GM19099 (cell line): ENCODE measurements around the gene SLC25A19.

Experiments used
- POLR2A ChIP-seq: IDR thresholded peaks from 3 replicates; pipeline ENCODE4 v1.6.1; 2011; ENCODE audit warnings: low read depth; ENCODE audit not compliant: insufficient read length; ENCODE audit errors: extremely low read depth

Gene SLC25A19

DNA sequence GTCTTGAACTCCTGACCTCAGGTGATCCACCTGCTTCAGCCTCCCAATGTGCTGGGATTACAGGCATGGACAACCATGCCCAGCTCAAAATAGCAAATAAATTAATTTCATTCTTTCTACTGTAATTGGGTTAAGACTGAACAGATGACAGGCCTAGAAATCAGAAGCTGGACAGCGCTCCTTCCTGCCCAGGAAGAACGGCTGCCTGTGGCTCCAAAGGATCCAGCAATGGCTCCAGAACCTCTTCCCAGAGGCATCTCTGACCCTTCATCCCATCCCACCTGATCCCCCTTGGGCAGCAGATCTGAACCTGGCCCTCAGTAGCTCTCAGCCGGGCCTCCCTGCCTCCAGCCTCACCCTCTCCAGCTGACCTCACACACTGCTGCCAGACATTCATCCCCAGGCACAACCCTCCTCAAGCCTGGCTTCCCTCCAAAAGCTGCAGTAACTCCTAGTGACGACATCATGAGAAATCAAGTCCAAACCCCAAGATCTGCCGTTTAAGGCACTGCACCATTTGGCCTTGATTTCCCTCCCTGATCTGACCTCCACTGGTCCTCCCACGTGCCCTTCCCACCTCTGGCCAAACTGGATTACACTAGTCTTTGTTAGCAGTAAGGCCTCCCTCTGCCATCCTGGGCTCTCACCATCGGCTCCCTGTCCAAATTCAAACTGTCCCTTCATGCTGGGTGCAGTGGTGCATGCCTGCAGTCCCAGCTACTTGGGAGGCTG lies 15.1 kb downstream of the SLC25A19 start:
- no peak for TF ChIP-seq POLR2A

DNA sequence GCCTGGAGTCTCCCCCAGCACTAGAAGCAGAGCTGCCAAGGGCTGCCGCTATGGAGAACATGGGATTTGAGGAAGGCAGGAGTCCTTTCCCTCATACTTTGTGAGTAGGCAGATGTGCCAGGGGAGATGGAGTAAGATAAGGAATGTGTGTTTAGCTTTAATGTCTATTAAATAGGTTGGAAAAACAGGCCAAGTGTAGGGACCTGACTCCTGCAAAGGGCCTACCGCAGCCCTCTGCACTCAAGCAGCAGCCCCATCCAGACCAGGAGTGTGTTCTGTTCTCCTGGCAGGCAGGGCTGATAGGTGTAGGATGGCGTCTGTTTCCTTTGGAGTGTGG lies 16.4 kb downstream of the SLC25A19 start:
- no peak for TF ChIP-seq POLR2A

DNA sequence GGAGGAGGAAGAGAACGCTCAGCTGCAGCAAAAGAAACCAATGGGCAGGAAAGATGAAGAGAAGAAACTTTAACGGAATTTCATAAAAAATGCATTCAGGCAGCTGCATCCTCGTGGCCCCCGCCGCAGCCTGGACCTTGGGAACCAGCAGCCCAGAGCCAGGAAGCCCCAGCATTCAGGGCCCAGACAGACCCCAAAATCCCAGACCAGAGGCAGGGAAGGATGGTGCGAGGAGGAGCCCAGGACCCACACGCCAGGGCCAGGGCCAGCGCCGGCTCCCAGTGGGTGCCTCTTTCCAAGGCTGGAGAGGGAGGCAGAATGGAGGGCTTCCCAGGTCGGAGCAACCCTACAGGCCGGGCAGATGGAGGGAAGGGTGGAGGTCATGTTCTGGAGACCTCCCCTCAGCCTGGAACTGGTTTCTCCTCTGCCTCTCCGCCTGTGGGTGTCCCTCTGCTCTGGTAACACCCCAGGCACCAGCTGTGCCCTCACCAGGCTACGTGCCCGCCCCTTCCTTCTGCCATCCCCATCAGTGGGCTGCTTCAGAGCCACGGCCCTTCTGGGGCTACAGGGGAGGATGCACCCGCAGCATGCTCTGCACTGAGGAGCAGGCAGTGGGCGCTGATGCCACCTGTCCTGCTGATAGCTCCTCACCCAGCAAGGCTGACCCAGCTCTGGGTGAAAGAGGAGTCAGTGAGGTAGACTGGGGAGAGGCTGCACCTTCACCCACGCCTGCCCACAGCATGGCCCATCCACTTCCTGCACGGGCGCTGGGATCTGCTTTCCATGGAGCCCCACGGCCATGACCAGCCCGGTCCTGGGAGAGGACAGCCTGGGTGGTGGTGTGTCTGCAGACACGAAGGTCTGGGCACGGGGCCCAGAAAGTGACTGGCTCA lies 17.0 kb downstream of the SLC25A19 start:
- TF ChIP-seq POLR2A, result no peak

DNA sequence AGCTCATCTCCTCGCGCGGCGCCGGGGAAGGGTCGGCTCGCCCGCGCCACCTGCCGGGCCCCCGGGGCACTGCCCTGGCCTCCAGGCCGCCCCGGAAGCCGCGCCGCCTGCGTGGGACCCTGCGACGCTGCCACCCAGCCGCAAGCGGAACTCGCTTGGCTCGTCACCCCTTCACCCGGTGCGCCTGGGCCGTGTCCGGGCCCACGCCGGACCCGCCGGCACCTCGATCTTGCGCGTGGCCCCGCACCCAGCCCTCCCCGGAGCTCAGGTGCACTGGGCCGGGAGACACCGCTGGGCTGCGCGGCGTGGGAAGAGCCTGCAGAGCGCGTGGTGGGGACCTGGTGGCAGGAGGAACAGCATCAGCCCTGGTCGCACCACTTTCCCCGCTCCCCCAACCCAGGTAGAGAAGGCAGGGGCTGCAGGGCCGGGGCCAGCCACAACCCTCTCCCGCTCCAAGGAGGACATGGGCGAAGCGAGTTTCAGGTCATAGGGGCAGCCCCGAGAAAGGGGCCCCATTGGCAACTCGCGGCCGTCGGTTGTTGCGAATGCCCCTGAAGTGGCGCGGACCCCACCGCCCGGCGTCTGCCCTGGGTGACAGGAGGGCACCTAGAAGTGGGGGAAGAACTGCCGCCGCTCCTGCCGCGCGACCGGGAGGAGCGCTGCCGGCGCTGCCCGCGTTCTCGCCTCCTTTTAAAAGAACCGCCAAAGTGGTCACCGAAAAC lies 17.8 kb downstream of the SLC25A19 start:
- peak; percentile 76 for TF ChIP-seq POLR2A

DNA sequence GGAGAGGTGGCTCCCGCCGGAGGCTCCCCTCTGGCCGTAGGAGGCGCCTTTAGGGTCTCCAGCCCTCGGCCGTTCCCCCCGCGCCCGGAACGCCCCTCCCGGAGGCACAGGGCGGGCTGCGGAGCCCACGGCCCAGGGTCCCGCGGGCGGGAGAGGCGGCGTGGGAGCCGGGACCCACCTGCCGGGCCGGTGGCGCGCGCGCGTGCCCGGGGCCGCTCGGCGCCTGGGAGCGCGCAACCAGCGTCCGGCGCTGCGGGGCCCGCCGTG lies 18.3 kb downstream of the SLC25A19 start, which contains the start of gene MIF4GD:
TSS of gene MIF4GD (minus strand) at position 266 of the 267 bp plus-strand sequence. CDS start 1,036 bp downstream, outside the sequence.
- TF ChIP-seq POLR2A, result peak; percentile 74

DNA sequence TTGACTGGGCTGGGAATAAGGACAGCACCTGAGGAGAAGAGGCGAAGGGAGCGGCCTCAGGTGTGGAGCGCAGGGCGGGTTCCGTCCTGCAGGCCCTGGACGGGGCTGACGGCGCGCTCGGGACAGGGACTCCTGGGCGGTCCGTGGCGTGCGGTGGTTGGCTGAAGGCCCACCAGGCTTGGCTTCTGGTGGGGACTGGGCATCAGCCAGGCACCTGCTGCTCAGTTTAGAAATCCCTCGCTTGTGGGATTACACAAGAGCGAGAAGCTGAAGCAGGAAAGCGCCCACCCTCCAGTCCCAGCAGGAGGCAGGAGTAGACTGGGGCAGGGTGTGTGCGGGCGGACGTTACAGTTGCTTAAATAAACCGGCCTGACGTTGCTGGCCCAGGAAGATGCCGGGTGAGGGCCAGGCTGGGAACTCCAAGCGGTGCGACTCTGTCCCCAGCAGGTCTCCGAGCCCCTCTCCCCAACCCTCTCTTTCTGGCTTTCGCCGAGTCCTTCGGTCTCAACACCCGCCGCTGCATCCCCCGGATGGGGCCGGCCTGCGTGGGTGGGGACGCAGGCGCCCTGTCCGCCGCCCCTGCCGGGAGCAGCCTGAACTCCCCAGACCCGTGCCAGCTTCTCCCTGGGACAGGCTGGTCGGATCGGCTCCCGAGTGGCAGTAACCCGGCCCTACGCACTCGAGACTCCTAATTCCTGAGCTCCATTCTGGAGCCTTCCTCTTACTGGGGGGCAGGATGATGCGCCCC lies 18.8 kb downstream of the SLC25A19 start:
- peak; percentile 26 for TF ChIP-seq POLR2A

DNA sequence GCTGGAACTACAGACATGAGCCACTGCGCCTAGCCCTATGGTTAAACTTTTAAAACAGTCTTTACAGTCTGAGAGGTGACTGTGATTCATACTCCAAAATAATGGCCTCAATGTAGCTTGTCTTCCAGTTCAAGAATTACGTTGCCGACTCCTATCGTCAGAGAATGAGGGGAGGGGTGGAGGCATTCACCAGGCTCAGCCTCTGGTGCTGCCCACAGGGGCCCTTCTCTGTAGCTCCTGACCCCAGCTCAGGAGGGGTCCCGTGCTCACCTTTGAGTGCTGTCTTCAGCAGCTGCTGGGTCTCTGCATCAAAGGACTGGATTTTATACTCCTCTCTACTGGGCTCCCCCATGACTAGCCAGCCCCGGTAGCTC lies 19.4 kb downstream of the SLC25A19 start:
- no peak for TF ChIP-seq POLR2A

DNA sequence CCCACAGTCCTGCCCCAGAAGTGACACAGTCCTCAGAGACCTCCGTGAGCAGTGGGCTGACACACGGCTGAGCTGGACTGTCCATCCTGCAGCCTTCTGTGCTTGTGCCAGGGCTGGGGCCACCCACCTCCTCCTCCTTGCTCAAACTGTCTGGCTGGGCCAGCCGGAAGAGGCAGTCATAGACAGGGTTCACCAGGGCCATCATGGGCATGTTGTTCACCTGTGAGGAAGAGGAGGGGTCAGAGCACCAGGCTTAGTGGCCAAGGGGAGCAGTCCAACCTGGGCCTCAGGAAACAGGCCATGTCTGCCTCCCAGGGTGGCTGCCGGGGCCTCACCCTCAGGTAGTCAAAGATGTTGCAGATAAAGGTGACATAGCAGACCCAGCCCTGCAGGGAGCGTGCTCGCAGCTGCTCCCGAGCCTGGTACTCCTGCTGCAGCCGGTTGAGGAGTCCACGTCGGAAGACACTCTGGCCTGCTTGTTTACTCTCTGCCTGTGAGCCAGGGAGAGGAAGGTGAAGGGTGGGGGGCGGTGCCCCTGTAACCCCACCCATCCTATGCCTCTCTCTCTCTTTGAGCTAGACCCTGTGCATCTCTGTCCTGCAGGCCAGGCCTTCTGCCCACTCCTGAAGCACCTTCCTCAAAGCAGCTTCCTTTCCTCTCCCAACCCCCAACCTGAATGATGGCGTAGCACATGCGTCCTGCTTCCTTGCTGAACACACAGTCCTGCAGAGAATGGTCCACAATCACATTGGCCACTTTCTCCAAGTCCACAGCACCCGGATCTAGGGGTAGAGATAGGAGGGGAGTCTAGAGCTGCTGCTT lies 21.6 kb downstream of the SLC25A19 start:
- TF ChIP-seq POLR2A, result peak; percentile 9

DNA sequence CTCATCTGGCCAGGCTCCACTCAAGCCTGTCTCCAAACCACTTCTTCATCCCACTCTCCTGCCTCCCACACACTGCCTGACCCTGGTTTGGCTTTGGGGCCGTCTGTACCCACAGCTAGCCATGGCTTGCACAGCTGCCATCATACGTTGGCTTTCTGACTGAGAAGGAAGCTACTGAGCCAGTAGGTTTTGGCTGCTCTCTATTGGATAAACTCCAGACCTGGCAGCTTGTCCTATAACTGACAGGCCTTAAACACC lies 22.2 kb downstream of the SLC25A19 start:
- TF ChIP-seq POLR2A, result no peak

DNA sequence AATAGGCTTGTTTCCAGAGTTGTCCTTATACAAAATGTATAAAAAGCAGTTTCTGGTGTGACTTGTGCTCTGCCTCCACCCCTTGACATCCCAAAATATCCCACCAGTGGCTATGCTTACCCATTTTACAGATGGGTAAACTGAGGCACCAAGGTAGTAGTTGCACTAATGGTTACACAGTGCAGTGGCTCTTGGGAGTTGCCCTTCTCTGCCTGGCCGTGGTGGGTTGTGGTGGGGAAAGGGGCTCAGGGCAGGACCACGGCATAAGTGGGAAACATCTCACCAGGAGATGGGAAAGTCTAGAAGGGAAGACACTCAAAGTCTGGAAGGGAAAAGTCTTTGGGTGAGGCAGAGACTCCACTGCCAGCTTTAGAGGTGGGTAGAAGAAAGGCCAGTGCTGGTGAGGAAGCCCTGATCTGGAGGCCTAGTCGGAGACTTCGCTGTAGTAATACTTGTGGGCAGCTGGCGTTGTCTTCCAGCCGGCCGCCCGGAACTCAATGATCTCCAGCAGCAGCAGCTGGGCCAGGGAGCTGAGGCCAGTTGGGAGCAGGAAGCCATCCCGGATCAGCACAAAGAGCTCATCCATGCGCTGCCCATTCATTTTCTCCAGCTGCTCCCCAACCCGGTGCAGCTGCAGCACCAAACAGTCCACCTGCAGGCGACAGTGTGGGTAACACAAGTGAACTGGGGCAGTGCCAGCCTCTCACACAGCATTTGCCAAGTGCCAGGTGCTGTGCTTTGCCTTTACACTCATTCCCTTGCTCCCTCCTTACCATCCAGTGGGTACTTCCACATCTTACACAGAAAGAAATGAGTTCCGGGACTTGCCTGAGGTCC lies 22.7 kb downstream of the SLC25A19 start:
- no peak for TF ChIP-seq POLR2A

DNA sequence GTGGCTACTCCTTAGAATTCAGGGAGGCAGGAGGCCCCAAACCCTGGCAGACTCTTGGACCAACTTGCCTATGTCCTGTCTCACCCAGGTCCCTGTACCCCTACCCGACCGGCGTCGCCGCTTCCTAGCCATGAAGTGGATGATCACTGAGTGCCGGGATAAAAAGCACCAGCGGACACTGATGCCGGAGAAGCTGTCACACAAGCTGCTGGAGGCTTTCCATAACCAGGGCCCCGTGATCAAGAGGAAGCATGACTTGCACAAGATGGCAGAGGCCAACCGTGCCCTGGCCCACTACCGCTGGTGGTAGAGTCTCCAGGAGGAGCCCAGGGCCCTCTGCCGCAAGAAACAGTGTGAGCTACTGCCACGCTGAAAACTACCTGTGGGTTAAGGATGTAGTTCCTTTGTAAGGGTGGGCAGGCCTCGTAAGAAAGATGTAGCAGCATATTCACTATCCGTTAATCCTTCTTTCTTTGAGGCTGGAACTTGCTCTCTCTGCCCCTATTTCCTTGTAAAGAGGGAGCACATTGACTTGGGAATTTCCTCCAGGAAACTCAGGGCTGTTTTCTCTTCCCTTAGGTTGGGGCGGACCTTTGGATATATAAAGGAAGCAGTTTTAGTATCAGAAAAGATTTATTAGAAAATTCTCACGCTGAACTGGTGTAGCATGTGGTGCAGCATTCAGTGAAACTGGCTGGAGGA lies 23.5 kb downstream of the SLC25A19 start:
- TF ChIP-seq POLR2A, result no peak

DNA sequence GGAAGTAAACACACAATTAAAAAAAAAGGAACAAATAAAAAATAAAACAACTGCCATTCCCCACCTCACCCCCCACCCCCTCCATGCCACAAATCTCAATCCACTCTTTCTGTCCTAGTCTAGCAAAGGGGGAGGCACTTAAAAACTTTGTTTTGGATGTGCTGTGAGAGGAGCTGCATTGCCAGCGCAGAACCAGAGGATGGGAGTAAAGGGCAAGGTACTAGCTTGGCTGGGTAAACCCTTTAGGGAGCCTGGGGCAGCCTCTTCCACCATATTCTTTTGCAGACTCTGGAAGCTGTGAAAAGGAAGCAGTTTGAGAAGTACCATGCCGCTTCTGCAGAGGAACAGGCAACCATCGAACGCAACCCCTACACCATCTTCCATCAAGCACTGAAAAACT lies 26.2 kb downstream of the SLC25A19 start:
- no peak for TF ChIP-seq POLR2A

DNA sequence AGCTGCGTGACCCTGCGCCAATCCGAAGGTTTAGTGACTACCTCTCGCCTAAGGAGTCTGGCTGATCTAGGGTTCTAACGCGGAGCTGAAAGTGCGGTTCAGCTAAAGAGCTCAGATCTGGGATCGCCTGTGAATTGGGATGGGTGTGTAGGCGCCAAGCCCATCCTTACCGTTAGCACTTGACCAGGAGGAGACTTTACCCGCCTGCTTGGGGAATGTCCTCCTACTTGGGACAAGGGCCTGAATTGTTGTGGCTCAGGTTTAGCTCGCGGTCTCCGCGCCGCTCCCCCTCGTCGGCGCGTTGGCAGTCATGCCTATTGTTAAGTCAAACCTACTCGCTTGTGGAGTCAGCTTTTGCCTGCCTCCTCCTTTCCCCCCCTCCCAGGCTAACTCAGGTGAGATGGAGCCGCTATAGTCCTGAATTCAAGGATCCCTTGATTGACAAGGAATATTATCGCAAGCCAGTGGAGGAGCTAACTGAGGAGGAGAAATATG lies 27.1 kb downstream of the SLC25A19 start:
- no peak for TF ChIP-seq POLR2A
